Colonic mucosa (tissue), 4 donors: ENCODE results near the gene R3HCC1L. TPM values are rescaled to one million over a fixed set of nuclear protein-coding genes. Genes with fewer than 3 reads are reported as not detected.

Experiments used
- DNase-seq: peaks from one replicate; pipeline ENCODE4 v3.0.0-alpha.2; 2020
- H3K27ac ChIP-seq: fragments of 200-600 bp; one replicate; pipeline ENCODE4 v1.8.0; 2021
- H3K27me3 ChIP-seq: fragments of 200-600 bp; one replicate; pipeline ENCODE4 v1.8.0; 2021
- H3K36me3 ChIP-seq: fragments of 200-600 bp; one replicate; pipeline ENCODE4 v1.8.0; 2021
- H3K4me1 ChIP-seq: fragments of 200-600 bp; one replicate; pipeline ENCODE4 v1.8.0; 2021; ENCODE audit warnings: mild to moderate bottlenecking
- H3K4me3 ChIP-seq: fragments of 200-600 bp; one replicate; pipeline ENCODE4 v1.8.0; 2021
- H3K9ac ChIP-seq, 2 donors: one replicate each; pipeline ENCODE4 v1.7.0; 2013; ENCODE audit warnings: control low read depth in 2 of 2, low read depth in 2 of 2, low read length in 2 of 2
- H3K9me3 ChIP-seq: fragments of 200-600 bp; one replicate; pipeline ENCODE4 v1.8.0; 2021
- CTCF ChIP-seq: fragments of 200-600 bp; IDR thresholded peaks from one replicate; pipeline ENCODE4 v1.8.0; 2022; ENCODE audit warnings: antibody characterized with exemption, mild to moderate bottlenecking
- intact Hi-C: fragments of 100-400 bp; cut with DNase I; formaldehyde crosslinking; loops from one replicate; pipeline ENCODE4 v1.14.1; 2022
- total RNA-seq, 2 donors: library from RNA; stranded (reverse); fragmentation: NEBNext Ultra II Directional in 1 of 2; extraction: Animal tissue kit (Norgen Biotek cat#: 25700) in 1 of 2; gene quantifications; one replicate each; pipeline ENCODE4 v1.2.1, GENCODE V29; 2021
- donor health status: healthy.
- donor health status: DM: no; HTN: no; CAD: no.
- donor health status: DM: no; HTN: no; CAD: no.

The R3HCC1L gene
- total RNA-seq, 2 donors from 2014 or later: 16.7 to 16.8 TPM

- Histone ChIP-seq H3K9me3 (no peaks in the 10 kb centered on the region), H3K27me3 (no peaks in the 10 kb centered on the region), H3K4me3 (no peak overlapping the region), H3K27ac (no peak overlapping the region), H3K9ac (no peak overlapping the region), H3K4me1 (no peaks in the 10 kb centered on the region), H3K36me3 (no peaks in the 10 kb centered on the region)
- intact Hi-C loops: no loop called here
- TF ChIP-seq CTCF: no peak
- no peak for DNase-seq
Observed at GRCh38 chr10:98096316-98096715, 38.1 kb upstream of the R3HCC1L start.

- Histone ChIP-seq H3K4me3 (no peak overlapping the region), H3K36me3 (no peaks in the 10 kb centered on the region), H3K27me3 (no peaks in the 10 kb centered on the region), H3K9me3 (no peaks in the 10 kb centered on the region), H3K9ac (no peak overlapping the region), H3K27ac (no peak overlapping the region), H3K4me1 (no peaks in the 10 kb centered on the region)
- no peak for TF ChIP-seq CTCF
- no peak for DNase-seq
- intact Hi-C loops: no loop called here
Observed at GRCh38 chr10:98096731-98097130, 37.7 kb upstream of the R3HCC1L start.

GRCh38 chr10:98097175-98097574 is 37.3 kb upstream of the R3HCC1L start:
- Histone ChIP-seq H3K36me3 (no peaks in the 10 kb centered on the region), H3K4me1 (no peaks in the 10 kb centered on the region), H3K27ac (no peak overlapping the region), H3K9me3 (no peaks in the 10 kb centered on the region), H3K27me3 (no peaks in the 10 kb centered on the region), H3K4me3 (no peak overlapping the region), H3K9ac (no peak overlapping the region)
- no peak for DNase-seq
- intact Hi-C loops: no loop called here
- no peak for TF ChIP-seq CTCF

GRCh38 chr10:98097616-98098015 is 36.8 kb upstream of the R3HCC1L start:
- intact Hi-C loops: no loop called here
- DNase-seq: no peak
- Histone ChIP-seq H3K4me1 (no peaks in the 10 kb centered on the region), H3K9ac (no peak overlapping the region), H3K36me3 (no peaks in the 10 kb centered on the region), H3K27ac (no peak overlapping the region), H3K27me3 (no peaks in the 10 kb centered on the region), H3K4me3 (no peak overlapping the region), H3K9me3 (no peaks in the 10 kb centered on the region)
- no peak for TF ChIP-seq CTCF

- no peak overlapping the region for H3K9ac ChIP-seq
- no peak overlapping the region for H3K4me3 ChIP-seq
- no peak for DNase-seq
- H3K36me3 ChIP-seq: no peaks in the 10 kb centered on the region
- H3K27ac ChIP-seq: no peak overlapping the region
- no peaks in the 10 kb centered on the region for H3K27me3 ChIP-seq
- H3K4me1 ChIP-seq: no peaks in the 10 kb centered on the region
- H3K9me3 ChIP-seq: no peaks in the 10 kb centered on the region
- no peak for TF ChIP-seq CTCF
- intact Hi-C loops: no loop called here
Observed at GRCh38 chr10:98098247-98098646, 36.2 kb upstream of the R3HCC1L start.

GRCh38 chr10:98100476-98100875 is 34.0 kb upstream of the R3HCC1L start:
- no peaks in the 10 kb centered on the region for H3K9me3 ChIP-seq
- TF ChIP-seq CTCF: no peak
- H3K9ac ChIP-seq: no peak overlapping the region
- H3K4me3 ChIP-seq: no peak overlapping the region
- H3K27me3 ChIP-seq: no peaks in the 10 kb centered on the region
- no peaks in the 10 kb centered on the region for H3K36me3 ChIP-seq
- H3K27ac ChIP-seq: no peak overlapping the region
- no peak for DNase-seq
- H3K4me1 ChIP-seq: no peaks in the 10 kb centered on the region
- intact Hi-C loops: no loop called here
